ENCODE results near the gene KMT2C.
"Not testable (repeated sequence)": the region's sequence is repeated elsewhere in the genome, so short reads cannot be mapped to it uniquely, and the experiment has no call there.

KMT2C gene

GRCh38 chr7:152441168-152441567 is 5.4 kb upstream of the KMT2C start:
- not testable (repeated sequence) for DNase-seq

GRCh38 chr7:152438017-152438416 is 2.2 kb upstream of the KMT2C start:
- DNase-seq, result not testable (repeated sequence)

GRCh38 chr7:152436931-152437575 is 1.2 kb upstream of the KMT2C start:
- DNase-seq, result not testable (repeated sequence)

DNA sequence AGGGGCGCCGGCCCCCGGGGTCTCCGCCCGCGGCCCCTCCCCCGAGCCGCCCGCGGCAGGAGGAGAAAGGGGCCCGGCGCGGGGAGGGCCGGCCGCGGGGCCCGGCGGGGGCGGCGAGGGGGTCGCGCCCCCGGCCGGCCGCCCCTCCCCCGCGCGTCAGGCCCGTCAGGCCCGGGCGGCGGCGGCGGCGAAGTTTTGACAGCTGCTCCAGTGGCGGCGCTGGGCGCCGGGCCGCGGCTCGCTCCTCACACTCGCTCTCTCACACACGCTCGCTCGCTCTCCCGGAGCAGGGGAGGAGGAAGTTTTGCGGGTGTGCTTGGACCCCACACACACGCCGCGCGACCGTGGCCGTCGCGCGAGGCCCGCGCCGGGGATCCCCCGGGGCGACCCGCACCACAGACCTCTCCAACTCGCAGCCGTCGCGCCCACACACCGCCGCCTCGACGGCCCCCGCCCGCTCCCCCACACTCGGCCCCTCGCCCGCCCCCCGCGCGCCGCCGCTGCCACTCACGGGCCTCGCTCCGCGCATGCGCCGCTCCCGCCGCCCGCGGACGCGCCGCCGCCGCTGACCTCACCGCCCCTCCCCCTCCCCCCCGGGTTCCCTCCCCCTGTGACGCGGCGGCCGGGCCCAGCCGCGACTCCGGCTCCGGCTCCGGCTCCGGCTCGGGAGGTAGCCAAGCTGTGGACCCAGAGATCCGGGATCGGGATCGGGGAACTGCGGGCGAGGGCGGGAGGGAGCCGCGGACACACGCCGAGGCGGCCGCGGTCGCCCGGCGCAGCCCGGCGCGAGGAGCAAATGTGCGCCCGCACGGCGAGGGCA is 518 bp upstream of the KMT2C start:
- DNase-seq, result peak; percentile 88

DNA sequence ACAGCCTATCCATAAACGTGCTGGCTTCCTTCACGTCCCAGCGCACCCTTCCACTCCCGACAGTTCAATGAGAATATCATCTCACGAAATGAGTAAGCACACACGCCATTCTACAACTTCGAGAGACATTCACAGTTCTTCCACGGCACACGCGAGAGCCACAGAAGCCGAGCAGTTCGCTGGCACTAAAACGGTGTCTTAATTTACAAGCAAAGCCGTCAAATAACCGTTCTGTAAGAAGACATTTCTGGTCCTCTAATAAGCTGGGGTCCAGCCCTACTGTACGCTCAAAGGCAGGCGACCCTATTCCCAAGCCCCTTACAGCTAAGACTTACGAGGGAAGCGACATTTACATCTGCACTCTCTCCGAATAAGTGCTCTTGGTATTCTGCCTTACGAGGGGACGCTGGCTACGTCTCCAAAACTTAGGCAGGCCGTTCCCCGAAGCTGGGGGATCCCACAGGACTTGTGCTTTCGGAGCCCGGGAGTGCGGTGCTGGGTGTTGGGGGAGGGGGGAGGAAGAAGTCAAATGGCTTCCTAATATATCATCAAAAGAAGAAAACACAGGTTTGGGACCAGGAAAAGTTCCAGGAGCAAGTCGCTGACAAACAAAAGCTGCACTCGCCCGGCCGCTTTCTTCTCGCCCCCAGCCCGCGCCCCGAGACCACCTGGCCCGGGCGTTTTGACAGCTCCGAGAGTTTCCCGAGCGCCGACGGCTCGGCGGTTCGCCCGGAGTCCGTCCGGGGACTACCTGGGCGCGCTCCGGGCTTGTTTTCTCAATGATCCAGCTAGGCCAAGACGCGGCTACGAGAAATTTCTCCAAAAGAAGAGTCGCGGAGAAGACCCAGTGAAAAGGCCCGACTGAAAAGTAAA is 1.1 kb downstream of the KMT2C start:
- not testable (repeated sequence) for DNase-seq

DNA sequence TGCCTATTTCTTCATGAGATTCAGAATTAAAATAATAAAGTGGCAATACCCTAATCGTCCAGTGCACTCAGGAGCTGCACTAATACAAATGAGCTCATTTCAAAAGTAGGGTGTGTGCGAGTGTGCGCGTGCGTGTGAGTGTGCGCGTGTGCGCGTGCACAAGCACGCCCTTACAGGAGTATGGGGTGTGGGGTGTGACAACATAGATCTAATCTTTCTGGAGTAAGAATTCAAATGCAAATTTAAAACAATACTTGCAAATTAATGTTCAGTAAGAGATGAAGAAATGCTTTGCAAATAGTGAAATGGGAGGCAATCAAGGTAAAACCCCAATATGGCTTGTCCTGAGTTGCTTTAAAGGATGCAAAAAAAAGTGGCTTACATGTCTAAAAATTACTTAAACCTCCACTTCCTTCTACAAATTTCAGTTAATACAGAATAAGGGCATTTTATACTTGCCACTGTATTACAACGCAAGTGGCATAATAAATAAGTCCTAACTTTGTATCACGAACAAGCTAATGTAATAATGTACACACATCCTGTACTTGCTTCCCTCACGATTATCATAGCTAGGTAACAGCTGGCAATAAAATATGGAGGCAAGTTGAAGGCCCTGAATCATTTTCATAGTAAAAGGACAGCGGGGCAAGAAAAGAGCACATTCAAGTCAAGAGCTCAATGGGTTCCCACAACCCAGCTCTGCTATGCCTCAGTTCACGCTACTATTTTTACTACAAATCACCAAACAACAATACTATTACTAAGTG is 1.9 kb downstream of the KMT2C start:
- not testable (repeated sequence) for DNase-seq

DNA sequence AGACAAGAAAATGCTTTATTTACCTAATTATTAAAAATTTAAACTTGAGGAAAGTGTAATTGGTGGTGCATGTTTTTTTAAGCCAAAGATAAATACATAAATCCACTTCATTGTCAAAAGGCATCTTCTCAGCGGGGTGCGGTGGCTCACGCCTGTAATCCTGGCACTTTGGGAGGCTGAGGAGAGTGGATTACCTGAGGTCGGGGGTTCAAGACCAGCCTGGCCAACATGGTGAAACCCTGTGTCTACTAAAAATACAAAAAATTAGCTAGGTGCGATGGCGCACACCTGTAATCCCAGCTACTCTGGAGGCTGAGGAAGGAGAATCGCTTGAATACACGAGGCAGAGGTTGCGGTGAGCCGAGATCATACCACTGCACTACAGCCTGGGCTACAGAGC is 3.1 kb downstream of the KMT2C start:
- DNase-seq, result not testable (repeated sequence)

GRCh38 chr7:152430854-152431253 is 4.9 kb downstream of the KMT2C start:
- DNase-seq, result no peak

- DNase-seq, result not testable (repeated sequence)
Measured at GRCh38 chr7:152430118-152430517, 5.7 kb downstream of the KMT2C start.

DNA sequence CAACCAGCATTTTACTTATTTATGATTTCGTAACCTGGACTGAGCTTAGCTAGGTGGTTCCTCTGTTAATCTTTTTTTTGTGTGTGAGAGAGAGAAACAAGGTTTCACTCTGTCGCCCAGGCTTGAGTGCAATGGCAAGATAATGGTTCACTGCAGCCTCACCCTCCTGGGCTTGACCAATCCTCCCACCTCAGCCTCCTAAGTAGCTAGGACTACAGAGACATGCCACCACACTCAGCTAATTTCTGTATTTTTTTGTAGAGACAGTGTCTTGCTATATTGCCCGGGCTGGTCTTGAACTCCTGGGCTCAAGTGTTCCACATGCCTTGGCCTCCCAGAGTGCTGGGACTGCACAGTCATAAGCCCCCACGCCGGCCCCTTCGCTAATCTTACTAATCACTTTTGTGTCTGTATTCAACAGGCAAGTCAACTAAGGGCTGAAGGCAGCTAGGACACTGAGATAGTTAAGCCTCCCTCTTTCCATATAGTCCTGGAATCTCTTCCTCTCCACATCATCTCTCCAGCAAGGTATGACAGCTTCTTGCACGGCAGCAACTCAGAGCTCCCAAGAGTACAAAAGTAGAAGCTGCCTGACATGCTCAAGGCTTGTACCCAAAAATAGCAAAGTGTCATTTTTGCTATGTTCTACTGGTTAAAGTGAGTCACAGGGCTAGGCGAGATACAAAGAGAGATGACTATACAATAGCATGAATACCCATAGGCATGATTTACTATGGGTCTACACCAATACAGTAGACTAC is 11.3 kb downstream of the KMT2C start:
- no peak for DNase-seq

DNA sequence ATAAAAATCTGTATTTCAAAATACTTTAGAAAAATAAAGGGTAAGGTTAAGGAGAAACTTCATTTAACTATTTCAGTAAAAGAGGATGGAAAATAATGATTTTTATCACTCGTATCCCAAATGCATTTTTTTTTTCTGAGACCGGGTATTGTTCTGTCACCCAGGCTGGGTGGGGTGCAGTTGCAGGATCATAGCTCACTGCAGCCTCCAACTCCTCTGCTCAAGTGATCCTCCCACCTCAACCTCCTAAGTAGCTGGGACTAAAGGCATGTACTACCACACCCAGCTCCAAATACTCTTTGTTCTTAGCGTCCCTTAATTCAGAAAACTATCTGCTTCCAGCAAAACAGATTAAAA is 11.8 kb downstream of the KMT2C start:
- no peak for DNase-seq

- not testable (repeated sequence) for DNase-seq
Measured at GRCh38 chr7:152423171-152423570, 12.6 kb downstream of the KMT2C start.

GRCh38 chr7:152420950-152421349 is 14.9 kb downstream of the KMT2C start:
- DNase-seq, result not testable (repeated sequence)

DNA sequence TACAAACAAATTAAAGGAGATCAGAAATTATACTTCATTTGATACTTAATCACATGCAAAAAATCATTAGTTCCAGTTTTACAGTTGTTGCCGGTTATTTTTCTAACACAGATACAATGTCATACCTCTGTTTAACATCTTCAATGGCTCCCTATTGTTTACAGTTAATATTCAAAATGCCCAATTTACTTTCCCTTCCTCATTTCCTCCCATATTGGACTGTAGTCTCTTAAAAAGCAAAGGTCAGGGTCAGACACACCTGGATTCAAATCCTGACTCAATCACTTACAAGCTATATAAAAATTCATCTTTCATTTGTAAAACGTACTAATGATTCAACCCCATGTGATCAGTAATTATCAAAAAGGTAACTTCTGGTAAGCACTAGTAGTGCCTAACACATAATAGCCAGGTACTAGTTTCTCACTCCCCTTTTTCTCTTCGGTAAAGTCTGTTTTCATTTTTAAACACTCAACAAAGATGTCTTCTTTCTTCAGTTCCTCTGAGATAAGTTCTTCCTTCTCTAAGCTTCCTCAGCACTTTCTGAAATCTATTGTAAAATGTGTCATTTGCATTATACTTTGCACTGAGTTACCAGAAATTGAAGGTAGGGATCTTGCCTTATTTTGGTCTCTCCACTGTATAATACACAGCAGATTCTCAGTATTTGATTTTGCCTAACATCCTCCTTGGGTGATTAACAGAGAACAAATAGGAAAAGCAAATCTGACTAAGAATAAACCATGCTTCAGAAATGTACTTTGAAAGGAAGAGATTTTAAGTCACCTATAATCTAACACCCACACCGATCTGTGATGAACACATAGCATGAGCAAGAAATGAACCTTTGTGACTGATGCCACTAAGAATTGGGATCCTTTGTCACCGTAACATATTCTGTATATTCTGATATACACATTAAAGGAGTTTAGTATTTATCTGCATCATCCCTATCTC is 16.1 kb downstream of the KMT2C start:
- DNase-seq, result no peak

DNA sequence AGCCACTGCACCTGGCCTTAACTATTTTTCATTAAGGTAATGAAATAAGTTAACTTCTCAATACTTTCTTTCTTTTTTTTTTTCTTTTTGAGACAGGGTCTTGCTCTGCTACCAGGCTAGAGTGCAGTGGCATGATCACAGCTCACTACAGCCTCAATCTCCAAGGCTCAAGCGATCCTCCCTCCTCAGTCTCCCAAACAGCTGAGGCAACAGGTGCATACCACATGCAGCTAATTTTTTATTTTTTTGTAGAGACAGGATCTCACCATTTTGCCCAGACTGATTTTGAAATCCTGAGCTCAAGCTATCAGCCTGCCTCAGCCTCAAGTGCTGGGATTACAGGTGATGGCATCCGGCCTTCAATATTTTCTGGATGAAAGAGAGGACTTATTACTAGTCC is 21.0 kb downstream of the KMT2C start:
- no peak for DNase-seq

- DNase-seq, result no peak
Measured at GRCh38 chr7:152411389-152411788, 24.4 kb downstream of the KMT2C start.

DNA sequence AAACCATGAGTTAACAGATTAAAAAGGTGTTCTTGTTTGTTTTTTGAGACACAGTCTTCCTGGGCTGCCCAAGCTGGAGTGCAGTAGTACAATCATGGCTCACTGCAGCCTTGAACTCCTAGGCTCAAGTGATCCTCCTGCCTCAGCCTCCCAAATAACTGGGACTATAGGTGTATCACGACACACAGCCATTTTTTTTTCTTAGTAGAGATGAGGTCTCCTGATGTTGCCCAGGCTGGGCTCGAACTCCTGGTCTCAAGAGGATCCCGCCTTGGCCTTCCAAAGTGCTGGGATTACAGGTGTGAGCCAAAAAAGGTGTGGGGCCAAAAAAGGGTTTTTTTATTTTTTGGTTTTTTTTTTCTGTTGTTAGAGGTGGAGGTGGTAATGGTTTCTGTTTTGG is 29.3 kb downstream of the KMT2C start:
- no peak for DNase-seq

- DNase-seq, result not testable (repeated sequence)
Measured at GRCh38 chr7:152406030-152406429, 29.8 kb downstream of the KMT2C start.

DNA sequence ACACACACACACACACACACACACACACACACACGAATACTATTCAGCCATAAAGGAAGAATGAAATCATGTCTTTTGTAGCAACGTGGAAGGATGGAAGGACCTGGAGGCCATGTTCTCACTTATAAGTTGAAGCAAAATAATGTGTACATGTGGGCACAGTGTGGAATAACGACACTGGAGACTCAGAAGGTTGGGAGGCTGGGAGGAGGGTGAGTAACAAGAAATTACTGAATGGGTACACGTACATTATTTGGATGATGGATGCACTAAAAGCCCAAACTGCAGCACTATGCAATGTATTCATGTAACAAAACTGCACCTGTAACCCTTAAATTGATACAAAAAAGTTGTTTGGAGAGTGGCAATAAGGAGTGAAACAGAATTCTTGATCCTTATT is 32.1 kb downstream of the KMT2C start:
- DNase-seq, result no peak

GRCh38 chr7:152402384-152403250 is 33.2 kb downstream of the KMT2C start:
- no peak for DNase-seq

All from NCI-H2029 (cell line).